ENCODE data around the gene ZBTB24. TPM values are rescaled to one million over a fixed set of nuclear protein-coding genes. Genes with fewer than 3 reads are reported as not detected.

Gene ZBTB24
- total RNA-seq, 2 donors from 2014 or later = 3.7 to 4.5 TPM

- DNase-seq (ENCODE audit: low spot score) = no peak
- H3K9me3 ChIP-seq = no peaks in the 10 kb centered on the region
- H3K27me3 ChIP-seq = no peaks in the 10 kb centered on the region
- no peak for TF ChIP-seq CTCF (IDR thresholded peaks at IDR 0.05)
- no peak overlapping the region for H3K27ac ChIP-seq
- peaks cover 62% of the 10 kb centered on the region for H3K36me3 ChIP-seq
- no peak overlapping the region for H3K4me3 ChIP-seq
- H3K4me1 ChIP-seq = peaks cover 0 to 22% of the 10 kb centered on the region in 2 donors
Observed at GRCh38 chr6:109475625-109476024, 7.4 kb downstream of the ZBTB24 start.

GRCh38 chr6:109474995-109475394 is 8.0 kb downstream of the ZBTB24 start:
- H3K27me3 ChIP-seq = no peaks in the 10 kb centered on the region
- H3K27ac ChIP-seq = no peak overlapping the region
- peaks cover 0 to 16% of the 10 kb centered on the region in 2 donors for H3K4me1 ChIP-seq
- TF ChIP-seq CTCF (IDR thresholded peaks at IDR 0.05) = no peak
- no peak for DNase-seq (ENCODE audit: low spot score)
- H3K4me3 ChIP-seq = no peak overlapping the region
- peaks cover 65% of the 10 kb centered on the region for H3K36me3 ChIP-seq
- H3K9me3 ChIP-seq = no peaks in the 10 kb centered on the region

- H3K36me3 ChIP-seq = peaks cover 65% of the 10 kb centered on the region
- no peaks in the 10 kb centered on the region for H3K27me3 ChIP-seq
Observed at GRCh38 chr6:109473120-109473519, 9.9 kb downstream of the ZBTB24 start.

GRCh38 chr6:109472132-109472995 is 10.7 kb downstream of the ZBTB24 start:
- TF ChIP-seq CTCF (IDR thresholded peaks at IDR 0.05) = no peak
- Histone ChIP-seq H3K9me3 (no peaks in the 10 kb centered on the region), H3K27me3 (no peaks in the 10 kb centered on the region), H3K27ac (no peak overlapping the region), H3K4me3 (no peak overlapping the region), H3K4me1 (no peaks in the 10 kb centered on the region), H3K36me3 (peaks cover 66% of the 10 kb centered on the region)
- no peak for DNase-seq (ENCODE audit: low spot score)

More at GRCh38 chr6:109473120-109473519, 9.9 kb downstream of the ZBTB24 start:
- no peak for TF ChIP-seq CTCF (IDR thresholded peaks at IDR 0.05)
- Histone ChIP-seq H3K4me3 (no peak overlapping the region), H3K4me1 (no peaks in the 10 kb centered on the region), H3K9me3 (no peaks in the 10 kb centered on the region), H3K27ac (no peak overlapping the region)
- DNase-seq (ENCODE audit: low spot score) = no peak

GRCh38 chr6:109471105-109471810 is 11.8 kb downstream of the ZBTB24 start:
- Histone ChIP-seq H3K27me3 (no peaks in the 10 kb centered on the region), H3K4me1 (peaks cover 0 to 3% of the 10 kb centered on the region in 2 donors), H3K9me3 (no peaks in the 10 kb centered on the region), H3K36me3 (peaks cover 68% of the 10 kb centered on the region), H3K27ac (no peak overlapping the region), H3K4me3 (no peak overlapping the region)
- no peak for DNase-seq (ENCODE audit: low spot score)
- TF ChIP-seq CTCF (IDR thresholded peaks at IDR 0.05) = no peak
